Thyroid gland (tissue), 4 donors: Measurements from ENCODE around the gene BCR.

ENCODE experiments used
- POLR2A ChIP-seq, 2 donors: fragments of 450-650 bp; IDR thresholded peaks; one replicate each; pipeline ENCODE4 v1.6.1; 2017; ENCODE audit warnings: antibody characterized with exemption in 2 of 2, mild to moderate bottlenecking in 2 of 2, moderate library complexity in 1 of 2
- TF ChIP-seq, protein P1 (sequence below), 6 experiments: fragments of 200-600 bp in 3 of 6; fragments of 450-650 bp in 3 of 6; sonication (generic) in 3 of 6; IDR thresholded peaks; one replicate each; pipeline ENCODE4 v1.5.1; 2016 to 2019; ENCODE audit warnings: antibody characterized with exemption in 6 of 6, mild to moderate bottlenecking in 2 of 6, inconsistent platforms in 1 of 6, moderate library complexity in 1 of 6

DNA sequence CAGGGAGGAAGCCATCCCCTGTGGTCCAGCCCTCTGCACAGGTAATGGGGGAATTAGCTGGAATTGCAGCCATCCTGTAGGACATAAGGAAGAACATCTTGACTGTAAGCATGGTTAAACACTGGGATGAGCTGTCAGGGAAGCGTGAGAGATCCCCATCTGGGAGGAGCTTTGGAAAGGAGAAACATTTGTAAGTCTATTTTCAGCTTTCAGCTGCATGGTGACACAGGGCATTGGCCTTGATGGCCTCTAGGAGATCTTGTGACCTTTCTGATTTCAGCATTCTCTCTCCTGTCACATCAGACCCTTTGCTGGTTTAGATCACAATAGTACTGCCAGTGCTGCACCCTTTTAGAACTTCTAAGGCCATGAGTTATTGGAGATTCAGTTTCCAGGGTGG lies 47.1 kb downstream of the BCR start:
- TF ChIP-seq, protein P1, sequence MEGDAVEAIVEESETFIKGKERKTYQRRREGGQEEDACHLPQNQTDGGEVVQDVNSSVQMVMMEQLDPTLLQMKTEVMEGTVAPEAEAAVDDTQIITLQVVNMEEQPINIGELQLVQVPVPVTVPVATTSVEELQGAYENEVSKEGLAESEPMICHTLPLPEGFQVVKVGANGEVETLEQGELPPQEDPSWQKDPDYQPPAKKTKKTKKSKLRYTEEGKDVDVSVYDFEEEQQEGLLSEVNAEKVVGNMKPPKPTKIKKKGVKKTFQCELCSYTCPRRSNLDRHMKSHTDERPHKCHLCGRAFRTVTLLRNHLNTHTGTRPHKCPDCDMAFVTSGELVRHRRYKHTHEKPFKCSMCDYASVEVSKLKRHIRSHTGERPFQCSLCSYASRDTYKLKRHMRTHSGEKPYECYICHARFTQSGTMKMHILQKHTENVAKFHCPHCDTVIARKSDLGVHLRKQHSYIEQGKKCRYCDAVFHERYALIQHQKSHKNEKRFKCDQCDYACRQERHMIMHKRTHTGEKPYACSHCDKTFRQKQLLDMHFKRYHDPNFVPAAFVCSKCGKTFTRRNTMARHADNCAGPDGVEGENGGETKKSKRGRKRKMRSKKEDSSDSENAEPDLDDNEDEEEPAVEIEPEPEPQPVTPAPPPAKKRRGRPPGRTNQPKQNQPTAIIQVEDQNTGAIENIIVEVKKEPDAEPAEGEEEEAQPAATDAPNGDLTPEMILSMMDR (IDR thresholded peaks at IDR 0.05), result no peak
- TF ChIP-seq POLR2A (IDR thresholded peaks at IDR 0.05), result no peak
